Tongue (tissue), 2 donors: Measurements from ENCODE around the gene RPL37. TPM values are rescaled to one million over a fixed set of nuclear protein-coding genes. Genes with fewer than 3 reads are reported as not detected.
A peak's percentile ranks its signal among the peaks of the same experiment; 100 is the strongest.
"Not testable (repeated sequence)": the region's sequence is repeated elsewhere in the genome, so short reads cannot be mapped to it uniquely, and the experiment has no call there.

Experiments used
- DNase-seq: peaks from one replicate; pipeline ENCODE4 v3.0.0-alpha.2; 2015
- total RNA-seq: library from RNA; depleted of rRNA; stranded (reverse); fragments of >200 nt; gene quantifications from one replicate; pipeline ENCODE4 v1.2.3, GENCODE V29; 2014

RPL37 gene
- total RNA-seq, result 168 TPM

GRCh38 chr5:40834849-40835787, at the start of gene RPL37:
TSS of gene RPL37 (minus strand) at chr5:40835222. CDS start at chr5:40835185, 37 bp downstream.
- peak; percentile 99 for DNase-seq

- DNase-seq, result not testable (repeated sequence)
Measured at GRCh38 chr5:40883051-40883450, 48.0 kb upstream of the RPL37 start.

- no peak for DNase-seq
Measured at GRCh38 chr5:40882291-40882690, 47.3 kb upstream of the RPL37 start.

- DNase-seq, result peak; percentile 48
Measured at GRCh38 chr5:40879163-40879942, 44.3 kb upstream of the RPL37 start.

- DNase-seq, result no peak
Measured at GRCh38 chr5:40877371-40877988, 42.5 kb upstream of the RPL37 start.

- no peak for DNase-seq
Measured at GRCh38 chr5:40875958-40876357, 40.9 kb upstream of the RPL37 start.

- DNase-seq, result no peak
Measured at GRCh38 chr5:40873286-40873880, 38.4 kb upstream of the RPL37 start.

- not testable (repeated sequence) for DNase-seq
Measured at GRCh38 chr5:40872253-40872652, 37.2 kb upstream of the RPL37 start.

GRCh38 chr5:40871177-40871576, 36.2 kb upstream of the RPL37 start:
- DNase-seq, result no peak

- no peak for DNase-seq
Measured at GRCh38 chr5:40869384-40869783, 34.4 kb upstream of the RPL37 start.

- no peak for DNase-seq
Measured at GRCh38 chr5:40866844-40867243, 31.8 kb upstream of the RPL37 start.

- not testable (repeated sequence) for DNase-seq
Measured at GRCh38 chr5:40865004-40865403, 30.0 kb upstream of the RPL37 start.

GRCh38 chr5:40860711-40861110, 25.7 kb upstream of the RPL37 start:
- no peak for DNase-seq

- no peak for DNase-seq
Measured at GRCh38 chr5:40853632-40854192, 18.7 kb upstream of the RPL37 start.

GRCh38 chr5:40847525-40847924, 12.5 kb upstream of the RPL37 start:
- no peak for DNase-seq

- DNase-seq, result no peak
Measured at GRCh38 chr5:40846371-40846770, 11.3 kb upstream of the RPL37 start.

GRCh38 chr5:40844565-40844964, 9.5 kb upstream of the RPL37 start:
- no peak for DNase-seq

- no peak for DNase-seq
Measured at GRCh38 chr5:40842351-40842750, 7.3 kb upstream of the RPL37 start.

- DNase-seq, result peak; percentile 19
Measured at GRCh38 chr5:40841068-40841805, 6.2 kb upstream of the RPL37 start, which contains the start of gene CARD6. TSS of gene CARD6 (plus strand) at chr5:40841367. CDS start at chr5:40841383, 16 bp downstream.

GRCh38 chr5:40838086-40838485, 3.1 kb upstream of the RPL37 start:
- DNase-seq, result no peak

GRCh38 chr5:40834391-40834848, 602 bp downstream of the RPL37 start:
- no peak for DNase-seq
